ENCODE measurements around the gene SSR4. TPM values are rescaled to one million over a fixed set of nuclear protein-coding genes. Genes with fewer than 3 reads are reported as not detected.
A peak's percentile ranks its signal among the peaks of the same experiment; 100 is the strongest.

The SSR4 gene
- total and polyA plus RNA-seq, 10 of the 15 experiments (the other 5 are each of a cell fraction or from before 2014, with no cell fraction given): 151 to 521 (median 310) TPM

GRCh38 chrX:153765138-153766079 is 29.1 kb upstream of the SSR4 start:
- no peak for FAIRE-seq
- Histone ChIP-seq H3K79me2 (ENCODE audit: control insufficient read depth, insufficient read depth, low read length) (no peaks in the 10 kb centered on the region), H3K9ac (ENCODE audit: control insufficient read depth, insufficient read depth, low read length) (no peak overlapping the region), H3K36me3 (ENCODE audit: control insufficient read depth in 2 of 2, insufficient read depth in 2 of 2, low read length in 1 of 2) (no peaks in the 10 kb centered on the region), H2AFZ (ENCODE audit: control insufficient read depth, low read depth, low read length) (no peak overlapping the region), H3K4me2 (ENCODE audit: control insufficient read depth, insufficient read depth) (no peak overlapping the region), H3K27me3 (replicated peaks in 1 of 2; ENCODE audit: control insufficient read depth in 2 of 2, insufficient read depth in 2 of 2, low read length in 1 of 2) (no peaks in the 10 kb centered on the region), H3K4me1 (ENCODE audit: control insufficient read depth, insufficient read depth, low read length) (no peaks in the 10 kb centered on the region), H4K20me1 (ENCODE audit: control insufficient read depth, insufficient read depth) (no peaks in the 10 kb centered on the region), H3K4me3 (no peak overlapping the region), H3K27ac (ENCODE audit: control insufficient read depth, insufficient read depth) (no peak overlapping the region), H3K9me3 (replicated peaks; ENCODE audit: control insufficient read depth, insufficient read depth, low read length) (no peaks in the 10 kb centered on the region; the same call in 2 of the 3 replicates)
- intact Hi-C loops (cut with micrococcal nuclease; ENCODE audit: unreplicated experiment) (no loop called here), in situ Hi-C loops (cut with MboI) (no loop called here)
- 48% methylated on average over 20 of the region's 27 CpGs for WGBS (ENCODE audit: insufficient coverage, insufficient replicate concordance, low lambda C conversion rate, missing lambda C conversion rate)
- CTCF ChIA-PET: interaction anchor here (1.0 kb wide), 1 partner anchor 98 kb away, joined by 4 read pairs; no protein-coding TSS in a partner anchor
- POLR2A ChIA-PET: no interaction called here
- BruUV-seq (replicated peaks): no TSS peak
- RAD21 ChIA-PET (ENCODE audit: unreplicated experiment): interaction anchor here (0.7 kb wide), 1 partner anchor 181 kb away, joined by 3 read pairs; no protein-coding TSS in a partner anchor
- no peak for ATAC-seq
- no peak for TF ChIP-seq SRF (IDR thresholded peaks at IDR 0.05; ENCODE audit: low read depth in 2 of 2, low read length in 2 of 2)
- TF ChIP-seq TAF1 (IDR thresholded peaks at IDR 0.05; ENCODE audit: borderline replicate concordance, low read depth, low read length): no peak
- SMC1A ChIA-PET (ENCODE audit: uncharacterized antibody, unreplicated experiment): no interaction called here
- DNase-seq (ENCODE audit: low read depth, low spot score): no peak

- no peaks in the 10 kb centered on the region for H3K79me2 ChIP-seq (ENCODE audit: control insufficient read depth, insufficient read depth, low read length)
- H3K36me3 ChIP-seq (ENCODE audit: control insufficient read depth in 2 of 2, insufficient read depth in 2 of 2, low read length in 1 of 2): no peaks in the 10 kb centered on the region
- no peak overlapping the region for H3K4me3 ChIP-seq
- H3K4me1 ChIP-seq (ENCODE audit: control insufficient read depth, insufficient read depth, low read length): no peaks in the 10 kb centered on the region
- ChIA-PET POLR2A (no interaction called here), SMC1A (ENCODE audit: uncharacterized antibody, unreplicated experiment) (no interaction called here), RAD21 (ENCODE audit: unreplicated experiment) (interaction anchor here (0.7 kb wide), 1 partner anchor 181 kb away, joined by 3 read pairs; no protein-coding TSS in a partner anchor), CTCF (interaction anchor here (0.6 to 1.0 kb wide), 3 partner anchors 98 to 200 kb away, joined by 4 read pairs; no protein-coding TSS in a partner anchor)
- no peak overlapping the region for H3K4me2 ChIP-seq (ENCODE audit: control insufficient read depth, insufficient read depth)
- ATAC-seq (no peak; the same call in 2 of the 3 replicates), DNase-seq (ENCODE audit: low read depth, low spot score) (no peak), FAIRE-seq (no peak)
- no TSS peak for BruUV-seq (replicated peaks)
- no peak overlapping the region for H3K9ac ChIP-seq (ENCODE audit: control insufficient read depth, insufficient read depth, low read length)
- peak; percentile 37 for TF ChIP-seq MEF2B (IDR thresholded peaks at IDR 0.05; ENCODE audit: partially characterized antibody, poor library complexity, severe bottlenecking)
- no peak for TF ChIP-seq BCL11A (IDR thresholded peaks at IDR 0.05; ENCODE audit: low read depth, low read length)
- no peak for TF ChIP-seq ZNF592 (IDR thresholded peaks at IDR 0.05)
- no peak for TF ChIP-seq CHD4 (IDR thresholded peaks at IDR 0.05)
- no peak for TF ChIP-seq PML (IDR thresholded peaks at IDR 0.05; ENCODE audit: low read length)
- no peak for TF ChIP-seq MYB (IDR thresholded peaks at IDR 0.05; ENCODE audit: borderline replicate concordance, low read depth, low read length)
- TF ChIP-seq ETV6 (conservative IDR thresholded peaks at IDR 0.05 in 1 of 2, IDR thresholded peaks at IDR 0.05 in 1 of 2; ENCODE audit: borderline replicate concordance in 1 of 2, low read depth in 1 of 2): no peak
- no peaks in the 10 kb centered on the region; the same call in 2 of the 3 replicates for H3K9me3 ChIP-seq (replicated peaks; ENCODE audit: control insufficient read depth, insufficient read depth, low read length)
- in situ Hi-C loops (cut with MboI): no loop called here
- no peak overlapping the region for H2AFZ ChIP-seq (ENCODE audit: control insufficient read depth, low read depth, low read length)
- intact Hi-C loops (cut with micrococcal nuclease; ENCODE audit: unreplicated experiment): no loop called here
- 38% methylated on average over 13 of the region's 21 CpGs for WGBS (ENCODE audit: insufficient coverage, insufficient replicate concordance, low lambda C conversion rate, missing lambda C conversion rate)
- no peak overlapping the region for H3K27ac ChIP-seq (ENCODE audit: control insufficient read depth, insufficient read depth)
- no peaks in the 10 kb centered on the region for H4K20me1 ChIP-seq (ENCODE audit: control insufficient read depth, insufficient read depth)
- no peaks in the 10 kb centered on the region for H3K27me3 ChIP-seq (replicated peaks in 1 of 2; ENCODE audit: control insufficient read depth in 2 of 2, insufficient read depth in 2 of 2, low read length in 1 of 2)
These were observed 28.2 kb upstream of the SSR4 start for GRCh38 chrX:153766098-153766817.

Data from GM12878 (cell line).